ENCODE results near the gene PLCL2.

- TF ChIP-seq CTCF (IDR thresholded peaks at IDR 0.05) (no peak), EP300 (IDR thresholded peaks at IDR 0.05) (no peak)
Observed at GRCh38 chr3:16869261-16870005, 15.3 kb upstream of the PLCL2 start.
